Iris pigment epithelial cell (primary cell): ENCODE results near the gene RIC3.

Source experiments
- DNase-seq: peaks from one replicate; pipeline ENCODE4 v3.0.0-alpha.2; 2011; ENCODE audit warnings: low read depth

RIC3 gene

DNA sequence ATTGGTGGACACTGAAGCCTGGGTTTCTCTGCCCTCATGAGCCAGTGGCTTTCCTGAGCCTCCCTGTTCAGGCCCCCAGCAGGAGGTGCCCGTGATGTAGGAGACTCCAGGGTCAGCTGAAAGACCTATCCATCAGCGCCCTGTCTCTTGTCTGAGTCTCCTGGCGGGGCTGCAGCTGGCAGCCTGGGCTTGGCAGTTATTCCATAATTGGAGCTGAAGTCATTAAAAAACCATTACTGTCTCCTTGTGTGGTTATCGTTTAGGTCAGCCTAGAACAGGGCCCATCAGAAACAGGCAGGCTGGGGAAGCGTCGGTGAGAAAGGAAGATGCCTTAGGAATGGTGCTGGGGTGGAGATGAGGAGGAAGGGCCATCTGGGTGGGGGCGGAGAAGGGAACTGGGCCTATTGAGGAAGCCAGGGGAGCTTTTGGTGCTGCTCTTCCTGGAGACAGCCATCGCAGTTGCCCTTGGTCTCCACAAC lies 82.8 kb downstream of the RIC3 start:
- no peak for DNase-seq

DNA sequence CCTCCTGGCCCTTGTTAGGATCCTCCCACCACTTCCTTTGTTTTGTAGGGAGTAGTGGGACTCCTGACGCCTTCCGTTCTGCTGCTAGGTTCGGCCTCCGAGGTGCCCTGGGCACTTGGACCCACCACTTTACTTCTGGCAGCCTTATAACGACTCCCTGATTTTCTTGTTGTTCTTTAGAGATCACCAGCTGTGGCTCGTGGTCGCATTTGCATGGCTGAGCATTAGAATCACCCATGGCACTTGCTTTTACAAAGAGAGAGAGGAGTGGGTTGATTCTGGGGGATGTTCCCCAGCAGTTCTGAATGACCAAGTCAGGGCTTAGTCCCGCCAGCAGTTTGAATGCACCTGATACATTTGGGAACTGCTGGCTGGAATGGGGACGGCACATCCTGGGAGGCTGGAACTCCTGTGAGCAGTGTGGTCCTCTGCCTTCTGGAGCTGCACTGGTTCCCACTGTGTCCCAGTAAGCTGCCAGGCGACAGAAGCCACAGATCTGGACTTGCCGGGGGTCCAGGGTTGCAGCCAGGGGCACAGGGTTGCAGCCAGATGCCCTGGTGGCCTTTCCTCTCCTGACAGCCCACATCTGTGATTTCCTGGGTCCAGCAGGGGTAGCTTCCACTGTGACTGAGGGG lies 83.7 kb downstream of the RIC3 start:
- DNase-seq: no peak

DNA sequence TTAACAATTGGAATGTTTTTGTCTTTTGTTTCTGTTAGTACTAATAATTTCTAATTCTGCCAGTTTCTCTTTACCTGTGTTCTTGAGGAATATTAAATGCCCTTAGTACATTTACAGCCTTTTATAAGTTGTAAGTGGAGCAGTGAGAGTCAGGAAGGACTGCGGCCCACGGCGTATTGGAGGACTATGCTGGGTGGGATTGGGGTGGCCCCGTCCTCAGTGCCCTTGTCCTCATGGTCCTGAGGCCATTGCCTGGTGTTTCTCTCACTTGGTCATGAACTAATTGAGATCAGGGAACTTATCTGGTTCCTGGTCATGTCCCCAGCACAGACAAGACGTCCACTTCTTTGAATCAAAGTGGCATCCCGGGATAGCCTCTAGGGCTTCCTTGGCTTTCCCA lies 84.5 kb downstream of the RIC3 start:
- DNase-seq: no peak

DNA sequence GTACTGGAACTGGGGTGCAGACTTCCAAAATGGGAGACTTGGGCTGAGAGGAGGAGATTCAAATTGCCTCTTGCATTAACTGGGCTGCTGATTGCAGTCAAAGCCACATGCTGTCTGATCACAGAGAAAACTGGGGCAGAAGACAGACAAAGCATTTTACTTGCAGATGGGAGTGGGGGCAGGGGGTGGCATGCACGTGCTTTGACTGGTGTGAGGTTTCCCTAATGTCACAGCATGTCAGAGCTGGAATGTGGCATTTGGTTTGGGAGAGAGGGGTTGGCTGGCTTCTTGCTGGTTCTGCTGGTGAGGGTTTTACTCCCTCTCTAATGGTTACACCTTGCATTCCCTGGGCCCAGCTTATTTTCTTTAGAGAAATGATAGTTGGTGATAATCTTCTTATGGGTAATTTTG lies 84.9 kb downstream of the RIC3 start:
- DNase-seq: no peak

DNA sequence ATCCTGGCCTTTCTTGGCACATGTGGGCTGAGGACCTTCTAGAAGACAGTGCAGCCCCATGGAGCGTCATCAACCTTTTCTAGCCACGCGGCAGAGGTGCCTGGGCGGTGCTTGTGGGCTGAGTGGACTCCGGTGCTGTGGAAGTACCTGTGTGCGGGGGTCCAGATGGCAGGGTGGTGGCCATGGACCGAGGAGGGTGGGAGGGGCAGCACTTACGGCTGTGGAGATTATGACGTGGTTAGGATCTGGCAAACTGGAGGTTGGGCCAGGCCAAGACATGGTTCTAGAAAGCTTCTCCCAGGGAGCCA lies 85.8 kb downstream of the RIC3 start:
- DNase-seq: no peak

DNA sequence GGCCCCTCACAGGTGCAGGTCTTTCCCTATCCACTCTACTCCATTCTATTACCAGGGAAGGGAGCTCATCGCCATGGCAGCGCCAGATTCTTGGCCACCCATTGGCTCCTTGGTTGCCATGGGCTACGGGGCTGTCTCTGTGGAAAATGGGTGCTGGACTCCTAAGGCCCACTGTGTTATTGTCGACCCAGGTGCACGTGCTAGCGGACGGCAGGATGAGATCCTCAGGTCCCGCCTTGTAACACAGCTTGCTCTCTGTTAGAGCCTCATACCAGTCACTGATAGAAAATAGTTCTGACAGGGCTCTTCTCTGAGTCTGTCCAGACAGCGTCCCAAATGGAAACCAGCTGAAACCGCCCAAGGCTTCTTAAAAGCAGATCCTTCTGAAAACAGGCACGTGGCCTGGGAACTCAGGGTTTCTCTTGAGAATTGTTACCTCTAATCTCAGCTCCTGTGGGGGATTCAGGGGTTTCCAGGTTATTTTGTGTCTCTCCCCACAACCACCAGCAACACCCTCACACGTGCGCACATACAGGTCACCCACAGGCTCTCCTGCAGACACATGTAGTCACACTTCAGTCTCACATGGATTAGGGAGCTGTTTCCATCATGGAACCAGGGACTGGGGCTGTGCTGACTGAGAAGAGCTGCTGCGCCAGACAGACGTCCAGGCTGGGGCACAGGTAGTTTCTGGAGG lies 86.3 kb downstream of the RIC3 start:
- DNase-seq: no peak

DNA sequence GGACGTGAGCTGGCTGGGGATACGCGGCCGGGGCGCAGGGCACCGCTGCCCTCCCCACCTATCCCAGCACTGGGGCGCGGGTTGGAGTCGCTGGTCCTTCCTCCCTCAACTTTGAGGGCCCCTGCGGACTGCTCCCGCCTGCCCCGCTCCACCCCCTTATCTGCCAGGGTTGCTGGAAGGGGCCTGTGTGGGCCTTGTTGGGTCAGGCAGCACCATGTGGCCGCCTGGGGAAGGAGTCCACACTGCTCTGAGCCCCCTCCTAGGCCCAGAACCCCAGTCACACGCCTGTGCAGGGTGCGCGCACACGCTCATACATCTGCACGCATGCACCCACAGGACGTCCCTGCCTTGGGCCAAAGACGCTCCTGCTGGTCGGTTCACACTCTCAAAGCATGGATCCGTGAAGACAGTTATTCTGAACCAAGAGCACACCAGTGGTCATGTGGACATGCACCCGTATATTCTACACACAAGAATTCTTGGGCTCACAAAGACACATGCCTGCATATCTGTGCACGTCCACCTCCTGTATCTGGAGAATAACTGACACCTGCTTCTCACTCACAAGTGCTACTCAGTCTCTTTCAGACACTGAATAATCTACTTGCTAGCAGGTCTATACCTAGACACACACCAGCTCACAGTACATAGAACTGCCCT lies 87.1 kb downstream of the RIC3 start:
- no peak for DNase-seq

DNA sequence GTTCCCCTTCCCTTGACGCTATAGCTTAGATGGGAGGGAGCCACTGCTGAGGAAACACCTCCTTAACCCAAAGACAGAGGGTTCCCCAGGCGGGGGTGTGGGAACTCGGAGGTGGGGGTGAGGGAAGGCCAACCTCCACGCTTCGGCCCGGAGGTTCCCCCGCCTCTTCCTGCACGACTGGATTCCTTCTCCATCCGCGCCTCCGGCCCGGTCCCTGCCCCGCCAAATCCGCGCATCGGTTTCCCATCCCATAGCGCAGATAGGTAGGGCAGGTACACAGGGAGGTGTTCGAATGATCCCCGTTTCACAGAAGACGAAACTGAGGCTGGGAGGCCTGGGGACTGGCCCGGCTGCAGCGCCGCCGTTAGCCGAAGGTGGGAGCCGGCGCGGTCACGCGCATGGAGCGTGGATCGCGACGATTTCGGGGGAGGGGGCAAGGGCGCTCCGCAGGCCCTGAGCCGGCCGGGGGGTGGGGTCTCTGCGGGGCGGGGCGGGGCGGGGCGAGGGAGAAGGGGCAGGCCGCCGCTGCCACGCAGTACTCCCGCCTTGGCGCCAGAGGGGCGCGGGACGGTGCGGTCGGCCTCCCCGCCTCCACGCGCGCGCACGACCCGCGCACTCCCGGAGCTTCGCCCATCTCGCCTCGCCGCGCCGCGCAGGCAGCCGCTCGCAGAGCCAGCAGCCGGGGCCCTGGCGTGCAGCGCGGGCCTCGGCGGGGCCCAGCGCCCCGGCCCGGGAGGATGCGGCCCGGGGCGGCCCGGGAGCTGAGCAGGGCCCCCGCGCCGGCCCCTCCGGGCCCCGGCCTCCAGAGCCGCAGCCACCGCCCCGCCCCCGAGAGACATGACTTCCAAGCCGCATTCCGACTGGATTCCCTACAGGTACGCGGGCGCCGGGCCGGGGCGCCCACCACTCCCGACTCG lies 87.9 kb downstream of the RIC3 start, which contains the start of gene TUB:
TSS of gene TUB (plus strand) at position 538 of the 917 bp plus-strand sequence. CDS start at position 838, 300 bp downstream.
- DNase-seq: no peak

DNA sequence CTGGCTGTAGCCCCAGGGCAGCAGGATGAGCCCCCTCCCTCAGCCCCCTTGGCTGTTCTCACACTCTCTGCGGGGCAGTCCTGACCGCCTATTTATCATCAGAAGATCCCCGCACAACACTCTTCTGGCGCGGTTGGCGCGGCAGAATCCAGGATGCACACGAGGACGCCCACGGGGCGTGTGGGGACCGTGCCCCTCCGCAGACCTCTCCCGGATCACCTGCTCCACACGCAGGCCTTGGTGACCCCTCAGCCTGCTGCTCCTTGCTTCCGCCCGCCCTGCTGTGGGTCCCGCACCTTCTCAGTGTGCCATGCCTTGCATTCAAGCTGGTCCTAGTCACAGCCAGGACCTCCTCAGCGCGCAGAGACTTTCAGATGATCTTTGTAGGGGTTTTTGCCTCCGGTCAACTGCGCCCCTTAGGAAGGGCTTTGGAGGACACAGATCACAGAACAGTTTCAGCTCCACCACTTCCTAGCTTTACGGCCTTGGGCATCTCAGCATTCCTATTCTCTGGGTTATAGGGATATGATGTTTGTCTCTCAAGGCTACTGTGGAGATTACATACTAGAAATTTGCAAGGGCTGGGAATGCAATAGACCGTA lies 88.7 kb downstream of the RIC3 start:
- no peak for DNase-seq

DNA sequence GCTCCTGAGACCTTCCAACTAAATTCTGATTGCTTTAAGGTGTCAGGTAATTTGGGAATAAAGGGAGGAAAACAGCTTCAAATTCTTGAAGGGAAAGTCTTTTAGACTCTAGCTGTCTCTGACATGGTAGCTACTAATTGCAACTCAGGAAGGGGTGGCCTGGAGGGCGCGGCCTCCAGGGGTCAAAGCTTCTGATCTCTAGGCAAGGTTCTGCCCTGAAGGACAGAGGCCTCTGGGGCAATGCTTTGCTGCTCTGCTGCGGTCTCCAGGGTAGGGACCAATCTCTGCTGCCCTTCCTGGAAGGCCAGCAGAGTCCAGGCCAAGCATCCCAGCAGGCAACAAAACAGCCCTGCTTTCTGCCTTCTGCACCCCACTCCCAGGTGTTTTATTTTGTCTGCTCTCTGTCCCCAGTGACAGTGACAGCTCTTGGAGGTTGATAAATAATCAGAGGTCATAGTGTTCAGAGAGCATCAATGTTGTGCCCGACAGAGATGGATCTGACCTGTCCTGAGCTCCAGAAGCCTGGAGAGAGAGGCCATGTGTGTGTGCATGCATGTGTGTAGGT lies 89.6 kb downstream of the RIC3 start:
- no peak for DNase-seq

DNA sequence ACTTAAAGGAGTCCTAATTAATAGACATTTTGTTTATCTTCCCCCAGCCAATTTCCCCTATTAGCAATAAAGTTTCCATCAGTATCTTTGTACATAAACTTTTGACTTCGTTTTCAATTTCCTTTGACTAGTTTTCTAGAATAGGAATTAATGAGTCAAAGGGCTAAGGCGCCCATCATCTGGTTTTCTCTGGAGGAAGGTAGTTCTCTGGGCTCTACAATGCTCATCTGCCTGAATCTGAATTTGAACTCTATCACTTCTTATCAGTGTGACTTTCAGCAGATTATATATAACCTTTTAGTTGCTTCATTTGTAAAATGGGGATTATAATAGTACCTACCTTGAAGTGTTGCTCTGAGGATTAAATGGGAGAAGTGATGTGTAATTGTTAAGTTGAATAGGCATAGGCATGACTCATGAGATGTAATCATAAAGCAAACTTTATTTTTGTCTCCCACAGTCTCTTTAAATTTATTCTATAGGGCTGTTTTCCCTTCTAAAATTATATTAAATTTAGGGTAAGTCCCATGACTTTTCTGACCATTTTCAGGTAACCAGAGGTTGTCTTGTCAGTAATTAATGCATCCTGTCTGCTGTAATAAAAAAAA lies 93.6 kb downstream of the RIC3 start:
- no peak for DNase-seq

DNA sequence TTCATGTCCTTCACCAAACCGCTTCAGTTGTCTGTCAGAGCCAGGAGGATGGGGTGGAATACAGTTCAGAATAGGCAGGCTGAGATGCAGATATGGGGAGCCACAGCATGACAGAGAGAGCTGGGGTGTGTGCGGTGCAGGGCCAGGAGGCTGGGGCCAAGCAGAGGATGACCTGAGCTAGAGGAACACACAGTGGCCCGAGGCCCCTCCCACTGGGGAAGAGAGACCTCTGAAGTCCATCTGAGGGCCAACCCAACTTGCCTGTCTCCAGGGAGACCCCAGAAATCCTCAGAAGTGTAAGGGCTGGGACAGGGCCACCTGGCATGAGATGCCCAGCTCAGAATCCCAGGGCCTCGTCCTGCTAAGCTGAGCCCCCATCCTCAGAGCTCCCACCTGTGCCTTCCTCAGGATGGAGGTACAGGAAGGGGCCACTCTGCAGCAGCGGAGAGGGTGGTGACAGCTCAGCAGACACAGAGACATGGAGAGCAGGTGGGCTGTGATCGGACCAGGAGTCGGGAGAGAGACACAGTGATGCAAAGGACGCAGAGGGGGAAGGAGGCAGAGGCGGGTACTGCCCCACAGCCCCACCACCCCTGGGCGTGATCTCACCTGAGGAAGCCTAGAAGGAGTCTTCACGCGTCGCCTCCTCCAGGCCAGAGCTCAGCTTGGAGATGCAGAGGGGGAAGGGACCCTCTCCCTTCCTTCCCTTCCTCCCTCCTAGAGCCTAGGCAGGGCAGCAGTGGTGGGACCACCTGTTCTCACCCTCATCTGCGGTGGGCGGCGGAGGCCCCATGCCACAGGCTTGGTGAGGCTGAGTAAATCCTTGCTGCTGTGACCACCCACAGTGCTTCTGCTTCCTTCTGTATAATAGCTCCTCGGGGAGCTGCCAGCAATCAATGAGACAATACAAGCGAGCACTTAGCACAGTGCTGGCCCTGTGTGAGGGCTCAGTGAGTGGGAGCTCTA lies 96.9 kb downstream of the RIC3 start:
- DNase-seq: no peak

DNA sequence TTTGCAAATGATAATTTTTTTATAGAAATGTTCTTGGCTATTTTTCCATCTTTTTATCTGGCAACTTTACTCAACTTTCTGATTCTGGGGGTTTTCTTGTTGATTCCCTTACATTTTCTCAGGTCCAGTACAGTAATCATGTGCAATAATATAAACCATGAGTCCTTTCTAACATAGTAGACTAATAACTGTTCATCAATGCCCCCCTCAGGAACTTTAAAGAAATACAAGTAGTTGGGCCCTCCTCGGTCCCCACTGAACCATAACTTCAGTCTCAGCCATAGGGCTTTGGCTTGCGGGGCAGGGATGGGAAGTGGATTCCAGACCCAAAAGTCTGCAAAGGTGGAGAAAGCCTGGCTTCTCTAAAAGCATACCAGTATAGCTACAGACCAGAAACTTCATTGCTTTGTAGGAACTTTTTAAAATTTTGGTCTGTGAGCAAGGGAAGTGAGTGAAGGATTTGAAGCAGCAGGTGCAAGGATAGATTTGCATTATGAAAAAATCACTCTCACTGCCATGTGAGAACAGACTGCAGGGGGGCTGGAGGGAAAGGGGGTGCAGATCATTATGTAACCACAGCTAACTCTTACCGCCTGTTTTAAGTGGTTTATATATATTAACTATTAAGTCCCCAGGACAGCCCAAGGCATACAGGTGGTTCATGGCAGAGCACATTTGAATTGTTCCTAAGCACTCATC lies 98.3 kb downstream of the RIC3 start:
- DNase-seq: peak; percentile 39

DNA sequence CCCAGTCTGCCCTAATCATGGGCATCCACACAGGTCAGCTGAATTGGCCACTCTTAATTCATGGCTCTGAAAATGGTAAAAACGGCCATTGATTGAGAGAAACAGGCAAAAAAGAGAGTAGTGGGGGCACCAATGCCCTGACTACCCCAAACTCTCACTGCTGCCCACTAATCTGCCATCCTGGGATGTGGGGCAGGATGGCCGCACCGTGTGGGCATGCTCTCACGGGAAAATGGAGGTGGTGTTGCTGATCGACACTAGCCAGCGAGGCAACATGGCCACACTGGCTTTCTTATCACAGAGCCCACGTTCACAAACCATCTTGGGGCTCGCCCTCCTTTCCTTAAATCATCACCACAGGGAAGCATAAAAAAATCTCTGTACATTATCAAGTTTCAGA lies 99.1 kb downstream of the RIC3 start:
- DNase-seq: no peak

DNA sequence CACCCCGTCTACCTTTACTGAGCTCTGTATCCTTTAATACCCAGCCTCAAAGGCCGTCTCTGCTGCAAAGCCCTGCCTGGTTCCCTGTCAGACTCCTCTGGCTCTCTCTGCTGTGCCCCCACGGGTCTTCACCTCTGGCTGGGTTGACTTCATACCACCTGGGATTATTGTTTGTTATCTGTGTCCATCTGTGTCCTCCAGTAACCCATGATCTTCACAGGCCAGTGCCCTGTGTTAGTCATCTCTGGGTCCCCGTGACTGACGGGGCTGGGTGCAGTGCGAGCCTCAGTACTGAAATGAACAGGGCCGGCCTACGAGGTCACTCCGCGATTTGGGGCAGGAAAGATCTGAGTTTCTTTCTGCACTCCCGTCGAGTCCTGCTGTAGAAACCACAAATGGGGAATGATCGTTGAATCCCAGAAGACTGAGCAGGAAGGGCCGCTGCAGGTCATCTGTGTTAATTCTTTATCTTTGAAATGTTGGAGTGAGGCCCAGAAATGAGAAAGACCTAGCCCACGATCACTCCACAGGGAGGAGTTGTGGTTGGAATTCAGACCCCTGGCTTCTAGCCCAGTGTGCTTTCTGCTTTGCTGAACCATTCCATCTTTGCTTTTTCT lies 100.1 kb downstream of the RIC3 start:
- DNase-seq: peak; percentile 84

DNA sequence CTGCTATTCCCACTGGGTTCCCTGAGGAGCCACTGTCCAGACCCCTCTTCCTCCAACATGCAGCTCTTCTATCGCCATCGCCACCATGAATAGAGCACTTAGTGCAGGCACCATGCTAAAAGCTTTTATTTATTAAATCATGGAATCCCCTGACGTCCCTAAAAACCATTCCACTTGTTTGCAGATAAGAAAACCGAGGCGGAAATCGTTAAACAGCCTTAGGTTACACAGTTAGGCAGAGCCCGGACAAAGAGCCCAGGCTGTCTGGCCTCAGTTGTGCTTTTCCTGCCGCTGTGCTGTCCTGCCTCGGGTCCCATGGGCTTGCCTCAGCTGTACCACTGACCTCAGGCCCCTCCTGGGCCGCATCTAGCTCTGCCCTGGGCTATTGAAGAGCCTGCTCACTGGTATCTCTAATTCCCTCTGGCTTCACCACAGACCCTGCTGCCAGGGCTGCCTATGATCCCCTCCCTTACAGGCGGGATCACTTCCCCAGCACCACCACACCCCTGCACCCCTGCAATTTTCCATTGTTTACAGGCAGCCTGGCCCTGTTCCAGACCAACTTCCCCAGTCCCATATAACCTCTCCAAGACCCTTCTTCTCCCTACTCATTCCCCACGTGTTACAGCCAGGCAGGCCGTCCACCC lies 100.8 kb downstream of the RIC3 start:
- no peak for DNase-seq

DNA sequence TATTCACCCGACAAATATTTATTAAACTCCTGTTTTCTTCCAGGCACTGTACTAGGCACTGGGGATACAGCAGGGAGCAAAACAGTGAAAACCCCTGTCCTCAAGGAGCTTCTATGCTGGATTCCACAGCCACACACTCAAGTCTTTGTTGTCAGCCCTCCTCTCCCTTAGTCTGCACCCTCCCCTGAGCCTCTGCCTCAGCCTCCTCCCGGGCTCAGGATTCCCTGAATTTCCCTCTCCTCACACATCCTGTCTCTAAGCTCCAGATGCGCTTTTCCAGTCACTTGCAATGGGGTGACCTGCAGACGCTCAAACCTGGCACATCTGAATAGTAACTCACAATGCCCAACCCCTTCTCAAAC lies 101.3 kb downstream of the RIC3 start:
- no peak for DNase-seq

DNA sequence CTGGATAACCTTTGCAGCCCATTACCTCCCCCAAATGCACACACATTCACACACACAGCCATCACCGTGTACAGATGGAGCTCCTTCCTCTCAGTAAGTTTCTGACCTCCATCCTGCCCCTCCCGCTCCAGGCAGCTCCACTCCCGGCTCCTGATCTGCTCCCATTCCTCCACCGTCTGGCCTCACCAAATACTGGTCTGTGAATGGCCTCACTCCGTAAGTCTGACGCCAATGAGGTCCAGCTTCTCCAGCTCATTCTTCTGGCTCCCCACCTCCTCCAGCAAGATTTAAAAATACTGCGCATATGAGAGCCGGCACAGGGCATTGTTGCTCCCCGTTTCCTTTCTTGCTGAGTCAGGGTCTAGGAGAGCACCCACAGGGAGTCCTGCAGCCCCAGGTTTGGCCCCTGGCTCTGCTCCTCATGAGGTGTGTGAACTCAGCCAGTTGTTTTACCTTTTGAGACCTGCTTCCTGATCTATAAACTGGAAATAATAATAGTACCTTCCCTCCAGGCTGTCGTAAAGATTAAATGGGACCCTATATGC lies 101.8 kb downstream of the RIC3 start:
- no peak for DNase-seq
